ENCODE data around the gene QKI.

Gene QKI

DNA sequence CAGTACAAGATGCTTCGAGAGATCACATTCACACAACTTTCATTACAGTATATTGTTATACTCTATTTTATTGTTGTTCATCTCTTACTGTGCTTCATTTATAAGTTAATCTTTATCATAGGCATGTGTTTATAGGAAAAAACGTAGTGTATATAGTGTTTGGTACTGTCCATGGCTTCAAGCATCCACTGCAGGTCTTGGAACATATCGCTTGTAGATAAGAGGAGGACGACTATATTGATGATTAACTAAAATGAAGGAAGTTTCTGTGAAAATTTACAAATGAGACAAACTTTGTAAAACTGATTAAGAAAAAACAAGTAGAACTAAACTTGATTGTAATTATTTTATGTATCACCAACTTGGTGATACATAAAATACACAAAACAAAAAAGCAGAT is 98.5 kb downstream of the QKI start:
- Histone ChIP-seq H3K4me3 (ENCODE audit: low read depth, low read length) (no peak overlapping the region), H3K27ac (ENCODE audit: extremely low read depth, low read depth, low read length) (no peak overlapping the region), H3K36me3 (ENCODE audit: control insufficient read depth in 2 of 2, insufficient read depth in 1 of 2, low read length in 2 of 2) (no peaks in the 10 kb centered on the region), H3K9me3 (ENCODE audit: control insufficient read depth, insufficient read depth, low read depth, low read length) (no peaks in the 10 kb centered on the region), H3K4me1 (ENCODE audit: control insufficient read depth, insufficient read depth, low read length) (peaks cover 2% of the 10 kb centered on the region; the same call in 1 of the 2 replicates)
- ChIA-PET POLR2A (no interaction called here), CTCF (no interaction called here)
- no peak for TF ChIP-seq ZNF621 (tag by site-specific recombination; IDR thresholded peaks at IDR 0.05)
- no peak for TF ChIP-seq ZNF624 (tag by site-specific recombination; IDR thresholded peaks at IDR 0.05)
- TF ChIP-seq SETDB1 (IDR thresholded peaks at IDR 0.05; ENCODE audit: insufficient read length, low read length) = no peak
- TF ChIP-seq ZNF175 (tag by site-specific recombination; IDR thresholded peaks at IDR 0.05) = no peak
- no peak for TF ChIP-seq ZNF24 (tag by site-specific recombination; IDR thresholded peaks at IDR 0.05)
- TF ChIP-seq ZNF777 (tag by site-specific recombination; IDR thresholded peaks at IDR 0.05; ENCODE audit: borderline replicate concordance) = no peak
- TF ChIP-seq ZNF174 (tag by site-specific recombination; IDR thresholded peaks at IDR 0.05) = no peak
- no peak for TF ChIP-seq ZNF530 (tag by site-specific recombination; IDR thresholded peaks at IDR 0.05; ENCODE audit: low read depth)
- no peak for TF ChIP-seq ZNF776 (tag by site-specific recombination; IDR thresholded peaks at IDR 0.05; ENCODE audit: borderline replicate concordance)
- no peak for TF ChIP-seq ZSCAN16 (tag by site-specific recombination; IDR thresholded peaks at IDR 0.05)

DNA sequence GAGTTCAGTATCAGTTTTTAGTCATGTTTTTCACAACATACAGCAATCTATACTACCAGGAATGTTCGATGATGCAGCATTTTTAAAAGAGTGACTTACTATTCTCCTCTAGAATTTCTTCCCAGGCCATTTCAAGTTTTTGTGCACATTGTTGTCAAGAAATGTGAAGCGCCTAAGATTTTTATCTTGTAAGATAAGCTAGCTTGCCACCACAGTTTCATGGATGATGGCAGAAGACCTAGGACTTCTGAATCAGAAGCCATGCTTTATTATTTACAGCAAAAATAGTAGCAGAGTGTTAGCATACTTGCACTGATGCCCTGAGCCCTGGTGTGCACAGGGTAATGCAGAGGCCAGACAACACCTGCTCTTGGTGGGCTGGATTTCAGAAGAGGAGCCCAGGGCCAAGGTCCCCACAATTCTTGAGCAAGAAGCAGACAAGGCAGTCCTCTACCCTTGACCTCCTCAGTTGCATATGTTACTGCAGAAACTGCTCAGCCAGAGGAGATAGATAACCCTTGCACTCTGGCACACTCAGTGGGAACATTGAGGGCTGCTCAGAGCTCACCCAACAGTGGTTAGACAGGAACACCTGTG is 99.2 kb downstream of the QKI start:
- no peak overlapping the region for H3K27ac ChIP-seq (ENCODE audit: extremely low read depth, low read depth, low read length)
- TF ChIP-seq ZNF747 (tag by site-specific recombination; IDR thresholded peaks at IDR 0.05) = no peak
- no peak for TF ChIP-seq ZNF174 (tag by site-specific recombination; IDR thresholded peaks at IDR 0.05)
- TF ChIP-seq OVOL3 (tag by site-specific recombination; IDR thresholded peaks at IDR 0.05) = no peak
- TF ChIP-seq ZNF16 (tag by site-specific recombination; IDR thresholded peaks at IDR 0.05; ENCODE audit: low read depth) = no peak
- no peak for TF ChIP-seq ZNF785 (tag by site-specific recombination; IDR thresholded peaks at IDR 0.05)
- no peak for TF ChIP-seq SALL2 (tag by site-specific recombination; IDR thresholded peaks at IDR 0.05; ENCODE audit: borderline replicate concordance)
- no peak for TF ChIP-seq ZNF791 (tag by site-specific recombination; IDR thresholded peaks at IDR 0.05)
- no peak for TF ChIP-seq ZBTB20 (tag by site-specific recombination; IDR thresholded peaks at IDR 0.05)
- H3K4me3 ChIP-seq (ENCODE audit: low read depth, low read length) = no peak overlapping the region
- CTCF ChIA-PET = no interaction called here
- H3K9me3 ChIP-seq (ENCODE audit: control insufficient read depth, insufficient read depth, low read depth, low read length) = no peaks in the 10 kb centered on the region
- H3K4me1 ChIP-seq (ENCODE audit: control insufficient read depth, insufficient read depth, low read length) = peaks cover 2% of the 10 kb centered on the region; the same call in 1 of the 2 replicates
- POLR2A ChIA-PET = interaction anchor here (0.9 kb wide), 1 partner anchor 25 kb away, joined by 3 read pairs; no protein-coding TSS in a partner anchor
- no peaks in the 10 kb centered on the region for H3K36me3 ChIP-seq (ENCODE audit: control insufficient read depth in 2 of 2, insufficient read depth in 1 of 2, low read length in 2 of 2)

- Histone ChIP-seq H3K4me1 (ENCODE audit: control insufficient read depth, insufficient read depth, low read length) (peaks cover 2% of the 10 kb centered on the region; the same call in 1 of the 2 replicates), H3K36me3 (ENCODE audit: control insufficient read depth in 2 of 2, insufficient read depth in 1 of 2, low read length in 2 of 2) (no peaks in the 10 kb centered on the region), H3K27ac (ENCODE audit: extremely low read depth, low read depth, low read length) (no peak overlapping the region), H3K9me3 (ENCODE audit: control insufficient read depth, insufficient read depth, low read depth, low read length) (no peaks in the 10 kb centered on the region), H3K4me3 (ENCODE audit: low read depth, low read length) (no peak overlapping the region)
- ChIA-PET CTCF (interaction anchor here (0.6 to 1.2 kb wide), 4 partner anchors 12 to 395 kb away, joined by 3 to 5 read pairs (median 4); no protein-coding TSS in a partner anchor), POLR2A (interaction anchor here (0.9 kb wide), 1 partner anchor 17 kb away, joined by 3 read pairs; no protein-coding TSS in a partner anchor)
- TF ChIP-seq ZNF596 (tag by site-specific recombination; IDR thresholded peaks at IDR 0.05) = peak; percentile 99
- TF ChIP-seq ZNF398 (tag by site-specific recombination; IDR thresholded peaks at IDR 0.05) = no peak
Measured at GRCh38 chr6:163516908-163517307, 102.4 kb downstream of the QKI start.

Data from HEK293 (cell line).